Lower leg skin (tissue), 4 donors: ENCODE results near the gene ATP9A. TPM values are rescaled to one million over a fixed set of nuclear protein-coding genes. Genes with fewer than 3 reads are reported as not detected.

ENCODE experiments used
- DNase-seq, 2 donors: peaks; one replicate each; pipeline ENCODE4 v3.0.0-alpha.2; 2019; ENCODE audit warnings: low spot score in 2 of 2
- H3K4me3 ChIP-seq: fragments of 200-600 bp; sonication (generic); 2 replicates; pipeline ENCODE4 v1.5.1; 2017; ENCODE audit warnings: mild to moderate bottlenecking, low read depth; ENCODE audit not compliant: poor library complexity, severe bottlenecking
- CTCF ChIP-seq, 3 donors: fragments of 450-650 bp; IDR thresholded peaks; one replicate each; pipeline ENCODE4 v1.5.1; 2016; ENCODE audit warnings: antibody characterized with exemption in 3 of 3, mild to moderate bottlenecking in 3 of 3, moderate library complexity in 2 of 3
- POLR2A ChIP-seq, 2 donors: fragments of 450-650 bp; IDR thresholded peaks; one replicate each; pipeline ENCODE4 v1.6.1; 2016 to 2017; ENCODE audit warnings: antibody characterized with exemption in 2 of 2, mild to moderate bottlenecking in 1 of 2, moderate library complexity in 1 of 2
- WGBS, 2 donors: methylation state at CpG; one replicate each; pipeline ENCODE4 v1.1.5; 2018; 5-methylcytosine and 5-hydroxymethylcytosine counted together
- intact Hi-C: fragments of 100-400 bp; cut with DNase I; formaldehyde crosslinking; loops from one replicate; pipeline ENCODE4 v1.15.0; 2023; ENCODE audit warnings: low total_unique reads
- total RNA-seq, 4 donors: library from RNA; depleted of rRNA; stranded (reverse); fragments of >200 nt; gene quantifications; one replicate each; pipeline ENCODE4 v1.1.0, GENCODE V29; 2016

ATP9A gene
- total RNA-seq, 4 donors from 2014 or later = 14.1 to 23.6 (median 16.1) TPM

DNA sequence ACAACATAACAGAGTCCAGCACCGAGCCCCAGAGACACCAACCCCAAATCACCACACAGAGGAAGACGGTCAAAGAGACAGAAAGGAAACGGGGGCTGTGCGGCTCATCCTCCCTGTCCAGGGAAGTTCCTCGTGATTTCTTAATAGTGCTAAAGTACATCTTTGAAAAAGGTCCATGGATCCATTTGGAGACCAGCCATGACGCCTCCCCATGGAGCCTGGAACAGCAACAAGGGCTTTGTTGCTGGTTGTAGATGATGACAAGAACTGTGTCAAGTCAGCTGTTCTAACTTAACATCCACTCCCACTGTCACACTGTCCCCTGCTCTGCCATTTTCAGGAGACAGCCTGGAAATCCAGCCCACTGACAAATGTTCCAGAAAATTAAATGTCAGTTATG, 99.7 kb downstream of the ATP9A start:
- no peak for DNase-seq
- H3K4me3 ChIP-seq = no peak overlapping the region
- no peak for TF ChIP-seq POLR2A (IDR thresholded peaks at IDR 0.05)
- no peak for TF ChIP-seq CTCF (IDR thresholded peaks at IDR 0.05)
- WGBS, 2 donors = 87 to 90% methylated on average over 6 of the region's 6 CpGs
- intact Hi-C loops = no loop called here

- 92% methylated on average over 8 of the region's 8 CpGs for WGBS, 2 donors
- intact Hi-C loops = no loop called here
Observed at GRCh38 chr20:51667491-51667890, 100.7 kb downstream of the ATP9A start.

GRCh38 chr20:51667002-51667408, 101.2 kb downstream of the ATP9A start:
- intact Hi-C loops = no loop called here
- no peak for DNase-seq
- H3K4me3 ChIP-seq = no peak overlapping the region
- TF ChIP-seq POLR2A (IDR thresholded peaks at IDR 0.05) = no peak
- TF ChIP-seq CTCF (IDR thresholded peaks at IDR 0.05) = no peak
- 79 to 80% methylated on average over 8 of the region's 8 CpGs for WGBS, 2 donors

More at GRCh38 chr20:51667491-51667890, 100.7 kb downstream of the ATP9A start:
- no peak for DNase-seq
- no peak overlapping the region for H3K4me3 ChIP-seq
- no peak for TF ChIP-seq CTCF (IDR thresholded peaks at IDR 0.05)
- no peak for TF ChIP-seq POLR2A (IDR thresholded peaks at IDR 0.05)

GRCh38 chr20:51666126-51666525, 102.1 kb downstream of the ATP9A start:
- DNase-seq = no peak

GRCh38 chr20:51665543-51666118, 102.6 kb downstream of the ATP9A start:
- intact Hi-C loops = no loop called here

More at GRCh38 chr20:51666126-51666525, 102.1 kb downstream of the ATP9A start:
- intact Hi-C loops = no loop called here
- WGBS, 2 donors = 63 to 71% methylated on average over 5 of the region's 5 CpGs
- no peak overlapping the region for H3K4me3 ChIP-seq
- TF ChIP-seq POLR2A (IDR thresholded peaks at IDR 0.05) = no peak
- TF ChIP-seq CTCF (IDR thresholded peaks at IDR 0.05) = no peak

More at GRCh38 chr20:51665543-51666118, 102.6 kb downstream of the ATP9A start:
- DNase-seq = no peak
- 90 to 91% methylated on average over 8 of the region's 8 CpGs for WGBS, 2 donors
- H3K4me3 ChIP-seq = no peak overlapping the region
- no peak for TF ChIP-seq POLR2A (IDR thresholded peaks at IDR 0.05)
- no peak for TF ChIP-seq CTCF (IDR thresholded peaks at IDR 0.05)
